Activated CD4-positive, CD25-positive, alpha-beta regulatory T cell (primary cell): ENCODE measurements around the gene DST.
"Not testable (repeated sequence)": the region's sequence is repeated elsewhere in the genome, so short reads cannot be mapped to it uniquely, and the experiment has no call there.

ENCODE experiments used
- DNase-seq, 4 experiments: peaks; one replicate each; lab custom pipeline; 2025; lab: John Stamatoyannopoulos, UW

The DST gene

DNA sequence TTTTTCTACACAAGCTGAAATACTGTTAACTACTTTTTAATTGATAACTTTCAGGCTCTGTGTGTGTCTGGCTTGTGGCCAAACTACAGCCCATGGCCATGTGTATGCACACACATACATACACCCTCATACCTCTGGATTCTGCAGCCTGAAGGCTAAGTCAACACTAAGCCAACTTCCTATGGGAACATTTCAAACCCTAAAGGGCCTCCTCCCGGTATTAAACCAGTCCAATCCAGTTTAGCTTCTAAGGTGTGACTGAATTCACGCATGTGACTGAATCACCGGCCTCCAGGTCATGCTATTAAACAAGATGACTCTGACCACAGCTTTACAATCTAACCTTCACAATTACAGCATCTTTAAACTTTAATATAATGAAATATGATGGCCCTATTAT is 20.7 kb upstream of the DST start:
- DNase-seq: no peak

GRCh38 chr6:56661338-56661737 is 18.6 kb upstream of the DST start:
- not testable (repeated sequence) for DNase-seq

DNA sequence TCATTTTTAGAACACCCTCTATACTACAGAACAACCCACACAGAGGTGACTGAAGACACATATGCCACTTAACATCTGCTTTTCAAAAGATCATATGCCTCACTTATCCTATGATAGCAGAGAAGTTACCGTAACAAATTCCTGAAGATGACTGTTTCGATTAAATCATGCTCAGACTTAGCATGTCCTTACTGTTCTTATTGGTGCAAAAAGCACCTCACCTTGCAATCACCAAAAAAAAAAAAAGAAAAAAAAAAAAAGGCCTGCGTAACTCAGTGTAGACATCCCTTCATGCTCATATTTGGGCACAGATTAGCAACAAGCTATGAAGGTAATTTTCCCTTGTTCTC is 17.7 kb upstream of the DST start:
- no peak for DNase-seq

- no peak for DNase-seq
These were observed 17.2 kb upstream of the DST start for GRCh38 chr6:56659721-56660380.

DNA sequence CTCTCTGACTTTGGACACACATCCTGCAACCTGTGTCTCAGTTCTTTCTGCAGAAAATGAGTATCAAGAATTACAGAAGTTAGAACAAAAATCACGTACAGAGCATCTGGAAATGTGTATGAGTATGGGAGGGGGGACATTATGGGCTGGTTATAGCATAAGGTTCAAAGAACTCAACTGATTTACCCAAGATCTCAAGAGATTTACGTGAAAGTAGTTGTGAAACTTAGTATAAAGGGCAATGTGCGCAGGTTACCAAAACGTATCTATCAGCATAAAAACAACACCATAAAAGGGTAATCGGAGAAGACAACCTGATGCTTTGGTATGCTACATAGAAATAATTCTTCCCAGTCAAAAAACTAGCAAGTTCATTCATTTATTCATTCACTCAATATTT is 15.6 kb upstream of the DST start:
- DNase-seq: no peak

DNA sequence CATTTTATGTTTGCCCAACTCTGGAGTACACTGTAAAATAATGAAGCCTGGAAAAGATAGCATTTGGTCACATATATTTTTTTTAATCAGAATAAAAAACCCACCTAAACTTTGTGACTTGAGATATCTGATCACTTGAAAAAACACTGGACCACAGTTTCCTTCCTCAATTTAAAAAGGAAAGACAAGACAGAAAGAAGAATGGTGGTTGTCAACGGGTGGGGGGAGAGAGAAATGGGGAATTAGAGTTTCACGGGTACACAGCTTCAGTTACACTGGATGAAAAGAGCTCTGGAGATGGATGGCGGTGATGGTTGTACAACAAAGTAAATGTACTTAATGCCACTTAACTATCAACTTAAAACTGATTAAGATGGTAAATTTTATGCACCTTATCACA is 14.7 kb upstream of the DST start:
- no peak for DNase-seq

DNA sequence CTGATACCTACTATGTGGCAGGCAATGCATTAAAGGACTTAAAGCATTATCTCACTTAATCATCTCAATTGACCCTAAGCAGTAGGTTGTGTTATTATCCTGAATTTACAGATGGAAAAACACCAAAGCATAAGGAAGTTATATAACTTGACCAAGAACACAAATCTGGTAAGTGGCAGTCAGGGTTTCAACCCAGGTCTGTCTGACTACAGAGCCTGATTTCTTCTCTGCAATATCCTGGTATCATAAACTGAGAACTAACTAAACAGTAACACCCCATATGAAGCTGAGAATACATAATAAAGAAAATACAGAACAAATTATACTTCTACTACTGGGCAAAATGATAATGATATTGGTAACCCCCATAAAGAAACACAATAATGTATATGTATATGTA is 13.8 kb upstream of the DST start:
- no peak for DNase-seq

DNA sequence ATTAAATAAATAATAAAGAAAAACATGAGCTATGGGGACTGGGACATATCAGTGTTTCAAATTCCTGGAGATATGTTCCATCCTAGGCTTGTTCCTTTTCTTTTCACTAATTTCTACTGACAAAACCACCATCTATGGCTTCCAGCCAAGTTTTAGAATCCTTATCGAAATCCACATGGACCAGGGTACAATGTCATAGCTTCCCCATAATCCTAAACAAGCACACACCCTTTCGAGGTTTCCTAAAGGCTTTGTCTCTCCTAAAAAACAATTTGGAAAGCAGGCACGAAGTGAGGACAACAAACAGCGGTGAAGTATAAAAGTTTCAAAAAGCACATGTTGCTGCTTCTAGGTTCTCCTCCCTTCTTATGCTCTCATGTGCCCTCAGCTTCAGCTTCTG is 13.3 kb upstream of the DST start:
- no peak for DNase-seq

DNA sequence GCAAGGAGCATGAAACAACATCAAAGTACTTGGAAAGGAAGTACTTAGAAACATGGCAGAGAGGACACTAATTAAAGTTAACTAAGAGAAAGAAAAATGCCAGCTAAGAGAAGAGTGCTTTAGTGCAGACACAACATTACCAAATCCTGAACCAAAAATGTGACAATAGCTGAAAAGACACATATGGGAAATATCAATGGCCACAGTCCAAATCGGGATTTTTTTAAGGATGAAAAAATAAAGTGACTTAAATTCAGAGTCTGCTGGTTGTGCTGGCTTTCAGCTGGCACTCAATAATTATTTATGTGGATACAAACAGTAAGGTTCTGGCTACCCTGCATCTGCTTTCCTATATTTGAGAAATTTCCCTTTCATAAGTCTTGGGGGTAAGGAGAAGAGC is 12.6 kb upstream of the DST start:
- DNase-seq: no peak

DNA sequence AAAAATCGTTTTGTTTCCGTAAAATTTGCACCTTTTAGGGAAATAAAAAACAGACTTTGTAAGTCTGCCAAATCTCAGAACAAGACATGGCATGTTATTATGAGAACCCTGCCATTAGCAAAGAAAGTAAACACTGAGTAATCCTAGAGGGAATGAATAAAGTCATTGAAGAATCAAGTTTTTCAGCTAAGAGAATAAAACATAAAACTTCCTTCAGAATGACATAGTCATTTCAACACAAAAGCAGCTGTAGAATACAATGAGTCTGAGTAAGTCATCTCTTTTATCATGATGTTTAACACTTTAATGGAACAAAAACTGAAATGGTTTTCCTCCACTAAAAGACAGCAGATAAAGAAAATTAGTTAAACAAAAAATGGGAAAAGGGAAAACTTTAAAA is 10.3 kb upstream of the DST start:
- no peak for DNase-seq

DNA sequence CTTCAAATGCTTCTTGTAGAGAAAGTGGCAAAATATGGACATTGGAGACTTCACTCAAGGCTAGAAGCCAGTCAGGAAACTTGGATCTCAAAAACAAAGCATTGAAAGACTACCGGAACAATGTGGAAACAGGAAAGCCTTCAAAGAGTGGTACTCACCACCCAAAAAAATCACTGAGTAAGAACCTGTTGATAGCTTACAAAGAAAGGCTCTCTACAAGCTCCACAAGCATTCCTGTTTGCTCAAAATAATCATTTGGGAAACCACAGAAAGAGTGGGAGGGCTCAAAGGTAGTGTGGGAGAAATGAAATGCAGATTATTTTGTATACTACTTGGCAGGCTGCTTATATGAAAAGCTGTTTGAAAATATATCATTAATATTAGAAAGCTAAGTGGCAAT is 9.5 kb upstream of the DST start:
- DNase-seq: no peak

DNA sequence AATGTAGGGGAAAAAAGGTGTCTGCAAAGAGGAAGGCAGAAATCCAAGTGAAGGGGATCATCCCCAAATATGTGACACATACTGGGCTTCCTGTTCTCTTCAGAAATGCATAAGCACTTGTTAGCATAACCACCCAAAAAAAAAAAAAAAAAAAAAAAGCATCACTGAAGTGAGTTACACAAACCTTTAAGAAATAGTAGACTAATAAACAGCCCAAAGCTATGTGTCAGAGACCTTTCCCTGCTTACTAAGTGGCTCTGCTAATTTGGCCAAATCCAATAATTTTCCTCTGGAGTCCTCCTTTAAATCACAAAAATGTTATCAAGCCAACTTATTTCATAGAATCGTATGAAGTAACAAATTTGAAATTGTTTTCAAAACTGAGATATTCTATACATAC is 7.5 kb upstream of the DST start:
- no peak for DNase-seq

GRCh38 chr6:56649782-56650181 is 7.1 kb upstream of the DST start:
- DNase-seq: no peak

DNA sequence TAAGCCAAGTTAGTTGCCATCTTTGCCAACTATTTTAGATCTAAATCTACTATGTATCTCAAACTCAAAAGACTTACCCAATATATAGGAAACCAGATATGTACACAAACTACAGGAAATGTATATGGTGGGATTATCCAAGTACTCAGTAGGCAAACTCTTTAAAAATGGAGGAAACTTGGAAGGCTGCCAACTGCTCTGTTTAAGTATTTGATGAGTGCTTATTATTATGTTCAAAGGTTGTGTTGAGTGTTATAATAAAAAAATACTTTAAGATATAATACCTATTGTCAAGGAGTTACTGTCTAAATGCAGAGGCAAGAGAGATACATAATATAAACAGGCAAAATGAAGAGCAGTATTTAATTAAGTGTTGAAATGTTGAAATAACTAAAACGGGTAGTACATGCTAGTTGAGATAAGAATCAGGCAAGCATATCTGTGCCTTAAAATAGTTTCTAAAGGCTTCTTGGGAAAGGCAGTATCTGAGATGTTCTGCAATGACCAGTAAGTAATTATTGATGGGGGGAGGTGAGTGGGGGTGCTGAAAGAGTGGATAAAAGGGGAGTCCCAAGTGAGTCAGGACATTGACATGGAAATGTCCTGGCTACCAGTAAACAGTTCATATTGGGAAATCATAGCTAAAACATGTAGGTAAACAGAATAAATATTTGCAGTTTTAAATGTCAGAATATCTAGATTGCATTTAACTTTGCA is 6.5 kb upstream of the DST start:
- no peak for DNase-seq

DNA sequence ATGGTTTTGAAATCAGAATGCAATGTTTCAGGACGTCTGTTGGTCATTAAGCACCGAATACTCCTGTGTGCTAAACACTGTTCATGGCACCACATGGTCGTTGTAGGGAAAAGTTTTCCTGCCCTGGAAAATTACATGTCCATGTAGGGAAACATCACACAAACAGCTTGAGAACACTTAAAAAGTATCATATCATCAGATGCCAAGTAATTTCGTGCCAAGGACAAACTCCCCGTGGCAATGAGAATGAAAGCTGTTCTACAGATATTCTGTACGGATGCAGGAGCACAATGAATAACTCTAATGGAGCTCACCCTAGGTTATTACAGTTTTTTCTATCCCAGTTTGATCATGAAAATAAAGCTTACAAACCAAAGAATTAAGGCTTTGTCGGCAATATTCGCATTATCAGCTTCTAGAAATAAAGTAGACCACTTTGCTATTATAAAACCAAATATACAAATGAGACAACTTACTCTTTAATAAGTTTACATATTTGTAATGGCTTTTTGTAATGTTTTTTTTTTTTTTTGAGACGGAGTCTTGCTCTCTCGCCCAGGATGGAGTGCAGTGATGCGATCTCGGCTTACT is 4.6 kb upstream of the DST start:
- DNase-seq: no peak

- no peak for DNase-seq
These were observed 1.7 kb upstream of the DST start for GRCh38 chr6:56644366-56644765.

DNA sequence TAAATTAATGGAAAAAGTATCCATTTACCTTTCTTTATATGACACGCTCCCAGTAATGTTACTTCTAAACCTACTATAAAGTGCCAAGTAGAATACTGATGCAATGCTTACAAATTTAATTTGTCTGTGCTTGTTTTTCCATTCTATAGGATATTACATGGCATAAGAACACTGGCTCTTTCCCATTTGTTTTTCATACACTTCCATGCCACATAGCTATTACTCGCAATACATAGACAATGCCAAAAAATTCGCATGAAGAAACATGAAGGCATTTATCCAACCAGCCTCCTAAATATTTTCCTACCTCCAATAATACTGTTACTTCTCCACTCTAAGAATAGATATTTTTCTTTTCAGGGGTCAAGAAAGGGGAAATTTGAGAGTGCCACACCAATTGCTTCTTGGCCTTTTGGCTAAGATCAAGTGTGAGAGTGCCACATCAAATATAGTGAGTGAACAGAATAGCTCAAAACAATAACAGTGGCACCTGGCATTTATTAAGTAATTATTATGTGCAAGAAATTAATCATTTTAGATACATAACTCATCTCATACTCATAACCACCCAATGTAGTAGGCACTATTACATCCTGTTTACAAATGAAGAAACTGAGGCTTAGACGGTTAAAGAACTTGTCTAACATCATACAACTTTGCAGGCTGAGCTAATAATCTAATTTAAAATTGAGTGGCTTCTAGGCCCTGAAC is 845 bp upstream of the DST start:
- no peak for DNase-seq

DNA sequence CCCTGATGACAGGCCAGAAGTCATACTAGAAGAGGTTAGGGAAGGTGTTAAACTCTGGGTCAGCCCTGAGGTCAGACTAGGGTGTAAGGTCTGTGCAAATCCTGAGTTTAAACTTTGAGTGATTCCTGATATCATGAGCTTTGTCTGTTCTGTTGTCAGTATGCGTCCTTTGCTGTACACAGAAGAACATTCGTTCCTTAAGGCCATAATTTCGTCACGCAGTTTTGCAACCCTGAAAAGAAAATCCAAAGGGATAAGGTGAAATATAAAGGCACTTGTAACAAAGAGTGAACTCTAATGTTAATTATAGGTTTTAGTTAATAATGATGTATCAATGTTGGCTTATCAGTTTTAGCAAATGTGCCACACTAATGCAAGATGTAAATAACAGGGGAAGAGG is 2.3 kb downstream of the DST start:
- DNase-seq: no peak

DNA sequence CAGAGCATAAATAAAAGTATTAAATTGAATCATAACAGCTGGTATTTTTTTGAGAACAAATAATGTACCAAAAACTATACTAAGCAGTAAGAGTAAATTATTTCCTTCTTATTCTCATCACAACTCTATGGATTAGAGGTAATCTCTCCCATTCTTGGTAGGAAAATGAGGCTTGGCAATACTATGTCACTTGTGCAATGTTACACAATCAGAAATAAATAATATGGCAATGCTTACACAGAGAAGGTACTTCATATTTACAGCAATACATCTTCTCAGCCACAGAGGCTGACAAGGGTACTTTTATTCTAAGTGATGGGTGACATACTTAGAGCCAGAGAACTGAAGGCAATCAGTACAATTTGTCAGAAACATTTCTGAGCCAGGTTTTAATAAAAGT is 3.9 kb downstream of the DST start:
- no peak for DNase-seq

DNA sequence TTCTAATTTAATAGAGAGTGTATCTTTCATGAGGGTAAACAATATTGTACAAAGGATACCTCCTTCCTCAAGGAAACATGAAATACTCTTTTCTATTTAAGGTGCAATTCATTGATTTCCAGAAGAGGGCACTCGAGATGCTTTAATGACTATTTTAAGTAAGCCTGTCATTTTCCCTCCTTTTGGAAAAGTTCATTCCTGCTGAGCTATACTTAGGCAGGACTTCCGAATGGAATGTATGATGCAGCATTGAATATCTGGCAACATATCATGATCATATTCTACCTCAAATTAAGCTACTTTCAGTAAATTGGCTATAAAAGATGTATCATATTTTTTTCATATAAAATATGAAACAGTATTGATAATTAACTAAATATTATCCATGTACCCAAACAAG is 5.0 kb downstream of the DST start:
- no peak for DNase-seq

- no peak for DNase-seq
These were observed 14.6 kb downstream of the DST start for GRCh38 chr6:56628105-56628504.

DNA sequence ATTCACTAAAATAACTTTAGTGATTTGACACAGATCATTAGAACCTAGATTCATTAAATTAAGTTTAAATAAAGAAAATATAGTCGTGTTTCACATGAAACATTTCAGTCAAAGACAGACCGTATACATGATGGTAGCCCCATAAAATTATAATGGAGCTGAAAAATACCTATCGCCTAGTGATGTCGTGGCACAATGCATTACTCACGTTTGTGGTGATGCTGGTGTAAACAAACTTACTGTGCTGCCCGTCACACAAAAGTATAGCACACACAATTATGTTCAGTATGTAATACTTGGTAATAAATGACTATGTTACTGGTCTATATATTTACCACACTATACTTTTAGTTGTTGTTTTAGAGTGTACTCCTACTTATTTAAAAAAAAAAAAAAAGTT is 17.3 kb downstream of the DST start:
- DNase-seq: no peak

- DNase-seq: no peak
These were observed 18.0 kb downstream of the DST start for GRCh38 chr6:56624728-56625069.
